Measurements from ENCODE around the gene USO1.

The USO1 gene

DNA sequence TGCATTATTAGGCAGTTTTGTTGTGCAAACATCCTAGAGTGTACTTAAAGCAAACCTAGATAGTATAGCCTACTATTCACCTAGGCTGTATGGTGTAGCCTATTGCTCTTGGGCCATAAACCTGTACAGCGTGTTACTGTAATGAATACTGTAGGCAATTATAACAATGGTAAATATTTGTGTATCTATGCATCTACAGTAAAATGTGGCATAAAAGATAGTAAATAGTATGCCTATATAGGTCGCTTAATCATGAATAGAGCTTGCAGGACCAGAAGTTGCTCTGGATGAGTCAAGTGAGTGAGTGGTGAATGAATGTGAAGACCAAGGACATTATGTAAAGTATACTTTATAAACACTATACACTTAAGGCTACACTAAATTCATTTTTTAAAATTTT lies 16.6 kb downstream of the USO1 start:
- no peak overlapping the region for H3K27ac ChIP-seq
- TF ChIP-seq CTCF (conservative IDR thresholded peaks at IDR 0.05) = no peak
- no peak for TF ChIP-seq ZFX (IDR thresholded peaks at IDR 0.05)

DNA sequence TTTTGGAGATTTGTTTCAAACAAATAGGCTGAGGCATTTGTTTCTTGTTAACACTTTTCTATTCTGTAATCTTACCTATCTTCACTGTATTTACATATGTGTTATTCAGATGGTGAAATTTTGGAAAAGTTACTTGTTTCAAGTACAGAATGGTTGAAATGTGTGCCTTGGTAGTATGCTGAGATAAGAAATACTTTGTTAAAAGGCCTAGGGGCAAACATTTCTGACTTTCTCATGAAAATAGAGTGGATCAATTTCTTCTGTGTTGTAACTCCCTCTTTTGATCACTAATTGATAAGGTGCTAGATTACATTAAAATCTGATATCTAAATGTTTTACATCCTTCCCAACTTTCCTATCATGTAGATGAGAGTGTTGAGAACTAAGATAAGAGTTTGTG lies 18.1 kb downstream of the USO1 start:
- no peak overlapping the region for H3K27ac ChIP-seq
- no peak for TF ChIP-seq CTCF (conservative IDR thresholded peaks at IDR 0.05)
- no peak for TF ChIP-seq ZFX (IDR thresholded peaks at IDR 0.05)

DNA sequence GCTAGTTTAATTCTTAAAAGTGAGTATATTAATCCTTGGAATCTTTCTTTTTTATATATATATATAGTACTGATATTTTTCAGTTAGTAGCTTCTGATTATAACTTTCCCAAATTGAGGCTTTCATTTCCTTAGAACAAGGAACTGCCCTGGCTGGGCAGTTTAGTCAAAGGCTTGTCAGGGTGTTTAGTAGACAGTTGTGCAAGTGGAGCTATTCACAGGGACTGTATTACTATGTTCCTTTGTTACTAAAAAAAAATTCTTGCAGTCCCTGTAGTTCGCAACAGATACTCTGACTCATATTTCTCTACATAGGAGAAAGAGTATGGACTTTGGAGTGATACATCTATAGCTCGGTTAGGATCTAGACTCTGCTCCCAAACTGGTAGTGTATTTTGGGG lies 20.8 kb downstream of the USO1 start:
- H3K27ac ChIP-seq = no peak overlapping the region
- TF ChIP-seq ZFX (IDR thresholded peaks at IDR 0.05) = no peak
- no peak for TF ChIP-seq CTCF (conservative IDR thresholded peaks at IDR 0.05)

- no peak overlapping the region for H3K27ac ChIP-seq
- no peak for TF ChIP-seq CTCF (conservative IDR thresholded peaks at IDR 0.05)
Observed at GRCh38 chr4:75745721-75746199, 21.4 kb downstream of the USO1 start.

DNA sequence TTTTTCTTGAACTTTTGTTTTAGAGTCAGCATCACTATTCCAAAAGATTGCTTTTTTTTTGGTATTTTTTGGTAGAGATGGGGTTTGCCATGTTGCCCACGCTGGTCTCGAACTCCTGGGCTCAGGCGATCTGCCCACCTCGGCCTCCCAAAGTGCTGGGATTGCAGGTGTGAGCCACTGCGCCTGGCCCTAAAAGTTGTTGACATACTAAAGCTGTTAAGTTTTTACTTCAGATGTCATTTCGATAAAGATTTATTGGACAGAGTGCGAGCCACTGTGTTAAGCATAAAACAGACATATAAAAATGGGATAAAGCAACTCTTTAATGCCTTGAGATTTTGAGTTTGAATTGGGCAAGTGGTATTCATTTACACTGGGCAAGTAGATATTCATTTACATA lies 28.3 kb downstream of the USO1 start:
- H3K27ac ChIP-seq = no peak overlapping the region
- TF ChIP-seq CTCF (conservative IDR thresholded peaks at IDR 0.05) (no peak), ZFX (IDR thresholded peaks at IDR 0.05) (no peak)

- H3K27ac ChIP-seq = no peak overlapping the region
- TF ChIP-seq ZFX (IDR thresholded peaks at IDR 0.05) = no peak
- TF ChIP-seq CTCF (conservative IDR thresholded peaks at IDR 0.05) = no peak
Observed at GRCh38 chr4:75769036-75769435, 44.7 kb downstream of the USO1 start.

DNA sequence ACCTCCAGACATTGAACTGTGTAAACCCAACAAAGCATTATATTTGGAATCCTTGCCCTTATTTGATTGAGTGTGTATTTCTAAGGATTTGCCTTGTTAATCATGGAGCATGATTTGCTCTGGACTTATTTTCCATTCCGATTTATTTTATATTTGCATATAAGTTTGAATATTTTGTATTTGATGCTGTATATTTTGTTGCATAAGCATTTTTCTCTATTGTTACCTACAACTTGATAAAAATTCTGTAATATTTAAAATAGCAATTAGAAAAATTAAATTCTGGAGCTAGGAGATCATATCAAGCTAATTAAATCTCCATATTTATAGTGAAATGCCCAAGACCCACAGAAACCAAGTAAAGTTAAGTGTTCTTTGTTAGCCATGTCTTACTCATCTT lies 47.2 kb downstream of the USO1 start:
- H3K27ac ChIP-seq = no peak overlapping the region
- TF ChIP-seq ZFX (IDR thresholded peaks at IDR 0.05) (no peak), CTCF (conservative IDR thresholded peaks at IDR 0.05) (no peak)
